C4-2B (cell line): ENCODE measurements around the gene LIPT1.

ENCODE experiments used
- CTCF ChIP-seq: fragments of 450-650 bp; conservative IDR thresholded peaks from 2 replicates; pipeline ENCODE4 v1.5.1; 2017; ENCODE audit warnings: mild to moderate bottlenecking
- ZFX ChIP-seq: fragments of 450-650 bp; IDR thresholded peaks from 2 replicates; pipeline ENCODE4 v1.6.1; 2017

GRCh38 chr2:99152199-99152895, 2.4 kb upstream of the LIPT1 start:
- TF ChIP-seq CTCF (no peak), ZFX (no peak)
